PC-3 (cell line): Measurements from ENCODE around the gene BCAN. TPM values are rescaled to one million over a fixed set of nuclear protein-coding genes. Genes with fewer than 3 reads are reported as not detected.

Source experiments
- ATAC-seq: fragments of 200-7000 bp; cut with Tn5 transposase; 2 replicates; pipeline ENCODE4 v1.9.1; 2020; ENCODE audit warnings: mild to moderate bottlenecking, moderate library complexity
- BruUV-seq: library from RNA; stranded (reverse); fragments of 400-500 nt; replicated peaks from 2 replicates; lab custom pipeline; 2021; lab: Mats Ljungman, UMichigan
- CTCF ChIA-PET: fragments of 300-600 bp; sonication (Branson Sonifier 250); formaldehyde crosslinking; loops from one replicate; lab custom pipeline; 2022; ENCODE audit warnings: antibody characterized with exemption; lab: Charles Lee
- POLR2A ChIA-PET: fragments of 300-600 bp; sonication (Branson Sonifier 250); formaldehyde crosslinking; loops from one replicate; lab custom pipeline; 2022; ENCODE audit warnings: antibody characterized with exemption; ENCODE audit not compliant: unreplicated experiment; lab: Charles Lee
- DNase-seq: peaks from one replicate; pipeline ENCODE4 v3.0.0-alpha.2; 2015
- H2AFZ ChIP-seq: fragments of 300-600 bp; sonication (generic); 2 replicates; pipeline ENCODE4 v1.6.0; 2016; ENCODE audit warnings: antibody characterized with exemption, low read length
- H3F3A ChIP-seq: fragments of 300-600 bp; sonication (generic); one replicate; pipeline ENCODE4 v1.6.0; 2017; ENCODE audit warnings: antibody characterized with exemption, low read length, control low read depth, mild to moderate bottlenecking; ENCODE audit not compliant: unreplicated experiment
- H3K27ac ChIP-seq: fragments of 300-600 bp; sonication (generic); 2 replicates; pipeline ENCODE4 v1.5.1; 2016; ENCODE audit warnings: mild to moderate bottlenecking, low read length
- H3K27me3 ChIP-seq: fragments of 300-600 bp; sonication (generic); 2 replicates; pipeline ENCODE4 v1.6.1; 2016; ENCODE audit warnings: low read length, mixed read lengths
- H3K36me3 ChIP-seq: fragments of 300-600 bp; sonication (generic); 2 replicates; pipeline ENCODE4 v1.6.1; 2016; ENCODE audit warnings: low read depth, mixed run types, low read length, mixed read lengths
- H3K4me1 ChIP-seq: fragments of 300-600 bp; sonication (generic); 2 replicates; pipeline ENCODE4 v1.5.1; 2016; ENCODE audit warnings: low read length; ENCODE audit not compliant: insufficient read depth
- H3K4me2 ChIP-seq: fragments of 300-600 bp; sonication (generic); 2 replicates; pipeline ENCODE4 v1.6.0; 2016; ENCODE audit warnings: low read length
- H3K4me3 ChIP-seq: fragments of 300-600 bp; sonication (generic); 2 replicates; pipeline ENCODE4 v1.5.1; 2016; ENCODE audit warnings: mild to moderate bottlenecking, low read length, mixed read lengths
- H3K79me2 ChIP-seq: fragments of 300-600 bp; sonication (generic); 2 replicates; pipeline ENCODE4 v1.6.1; 2017; ENCODE audit warnings: low read length, mixed read lengths
- H3K9ac ChIP-seq: fragments of 300-600 bp; sonication (generic); 2 replicates; pipeline ENCODE4 v1.6.0; 2016; ENCODE audit warnings: mild to moderate bottlenecking, low read length
- H3K9me2 ChIP-seq: fragments of 300-600 bp; sonication (generic); replicated peaks from 2 replicates; pipeline ENCODE4 v1.6.1; 2016; ENCODE audit warnings: mixed run types, low read length, mixed read lengths
- H3K9me3 ChIP-seq: fragments of 300-600 bp; sonication (generic); 2 replicates; pipeline ENCODE4 v1.6.1; 2016; ENCODE audit warnings: low read length, mixed read lengths
- H4K20me1 ChIP-seq: fragments of 300-600 bp; sonication (generic); 2 replicates; pipeline ENCODE4 v1.6.1; 2016; ENCODE audit warnings: low read length, mixed read lengths
- EZH2 ChIP-seq: fragments of 300-600 bp; sonication (generic); IDR thresholded peaks from one replicate; pipeline ENCODE4 v1.6.1; 2017; ENCODE audit warnings: antibody characterized with exemption, mild to moderate bottlenecking, low read length; ENCODE audit not compliant: unreplicated experiment
- EZH2phosphoT487 ChIP-seq: fragments of 300-600 bp; sonication (generic); IDR thresholded peaks from 2 replicates; pipeline ENCODE4 v1.6.1; 2018; ENCODE audit warnings: mild to moderate bottlenecking, antibody characterized with exemption, low read length, borderline replicate concordance
- intact Hi-C: fragments of 100-400 bp; cut with micrococcal nuclease; formaldehyde crosslinking; loops from 2 replicates; pipeline ENCODE4 v1.9.0; 2023
- total RNA-seq: library from RNA; depleted of rRNA; stranded (reverse); fragments of >200 nt; gene quantifications from 2 replicates; pipeline ENCODE4 v1.2.3, GENCODE V29; 2014; rRNA removed
- TF ChIP-seq, protein P1 (sequence below): fragments of 300-600 bp; sonication (generic); conservative IDR thresholded peaks from 2 replicates; pipeline ENCODE4 v1.5.1; 2017; ENCODE audit warnings: antibody characterized with exemption, low read depth, mild to moderate bottlenecking, low read length

The BCAN gene
- total RNA-seq, 1 experiment from 2014 or later, result not detected

DNA sequence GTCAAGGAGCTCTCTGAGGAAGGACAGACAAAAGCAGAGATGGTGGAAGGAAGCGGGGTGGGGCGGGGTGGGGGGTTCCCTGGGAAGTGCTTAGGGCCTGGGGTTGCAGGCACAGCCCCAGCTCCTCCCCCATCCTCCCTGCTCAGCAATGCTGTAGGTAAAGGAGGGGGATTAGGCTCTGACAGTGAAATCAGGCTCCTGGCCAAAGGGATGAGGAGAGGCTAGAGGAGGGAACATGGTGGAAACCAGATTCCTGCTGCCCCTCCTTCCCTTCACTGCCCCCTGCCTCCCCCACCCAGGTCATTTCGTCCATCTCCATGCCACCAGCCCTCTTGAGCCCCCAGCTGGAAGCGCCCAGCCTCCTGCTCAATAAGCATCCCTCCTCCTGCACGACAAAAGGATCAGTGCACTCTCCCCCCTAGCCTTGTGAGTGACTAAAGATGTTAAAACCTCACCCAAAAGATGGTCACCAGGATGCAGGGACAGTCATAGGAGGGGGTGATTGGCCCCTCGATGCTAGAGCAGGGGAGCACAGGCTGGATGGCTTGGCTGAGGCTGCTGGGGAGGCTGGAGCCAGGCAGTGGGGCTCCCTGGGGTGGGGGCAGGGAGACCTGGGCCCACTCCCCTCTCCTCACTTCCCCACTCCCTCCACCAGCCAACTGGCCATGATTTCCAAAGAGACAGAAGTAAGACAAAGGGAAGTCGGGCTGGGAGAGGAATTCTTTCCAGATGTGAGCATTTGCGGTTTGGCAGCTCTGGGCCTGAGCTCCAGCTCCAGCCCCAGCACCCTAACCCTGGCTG is 65.7 kb downstream of the BCAN start:
- Histone ChIP-seq H4K20me1 (no peaks in the 10 kb centered on the region), H3K27ac (no peak overlapping the region), H3K9me2 (no peaks in the 10 kb centered on the region), H3F3A (no peaks in the 10 kb centered on the region), H3K9me3 (no peaks in the 10 kb centered on the region), H3K4me1 (peaks cover 58% of the 10 kb centered on the region), H3K4me3 (no peak overlapping the region), H3K4me2 (no peak overlapping the region), H3K79me2 (peaks cover 17% of the 10 kb centered on the region), H3K36me3 (no peaks in the 10 kb centered on the region), H2AFZ (no peak overlapping the region), H3K27me3 (no peaks in the 10 kb centered on the region), H3K9ac (no peak overlapping the region)
- CTCF ChIA-PET, result interaction anchor here (1.0 to 3.7 kb wide), 2 partner anchors 17 to 29 kb away, joined by 3 to 84 read pairs; no protein-coding TSS in a partner anchor
- intact Hi-C loops, result no loop called here
- BruUV-seq, result no TSS peak
- POLR2A ChIA-PET, result interaction anchor here (0.6 to 0.7 kb wide), 2 partner anchors 21 to 33 kb away, joined by 4 to 5 read pairs; partner anchors contain the start of genes ISG20L2, METTL25B and MRPL24
- ATAC-seq (no peak), DNase-seq (no peak)
- TF ChIP-seq EZH2 (no peak), EZH2phosphoT487 (no peak)

DNA sequence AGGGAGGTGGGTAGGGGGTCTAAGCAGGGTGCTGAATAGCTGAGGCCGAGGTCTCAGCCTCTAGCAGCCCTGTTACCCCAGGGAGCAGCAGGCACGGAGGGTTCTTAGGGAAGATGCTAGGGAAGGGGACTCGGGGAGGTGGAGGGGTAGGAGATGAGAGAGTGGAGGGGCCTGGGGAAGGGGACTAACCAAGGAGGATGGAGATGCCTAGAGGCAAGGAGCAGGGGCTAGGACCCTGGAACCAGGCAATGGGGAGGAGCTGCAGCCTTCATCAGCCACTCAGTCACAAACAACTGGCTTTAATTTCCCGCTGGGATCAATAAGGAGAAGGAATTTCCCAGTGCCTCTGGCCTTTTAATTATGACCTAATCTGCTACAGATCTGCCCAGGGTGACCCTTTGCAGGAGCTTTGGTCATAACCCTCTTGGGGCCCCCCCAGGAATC is 66.3 kb downstream of the BCAN start:
- no TSS peak for BruUV-seq
- H3K79me2 ChIP-seq, result peaks cover 15% of the 10 kb centered on the region
- H3K27ac ChIP-seq, result no peak overlapping the region
- H3K9me2 ChIP-seq, result no peaks in the 10 kb centered on the region
- ChIA-PET POLR2A (interaction anchor here (0.7 kb wide), 1 partner anchor 20 kb away, joined by 4 read pairs; the partner anchor contains the start of genes ISG20L2 and METTL25B), CTCF (interaction anchor here (3.7 kb wide), 1 partner anchor 18 kb away, joined by 84 read pairs; no protein-coding TSS in a partner anchor)
- H3K9ac ChIP-seq, result no peak overlapping the region
- no peak for DNase-seq
- no peaks in the 10 kb centered on the region for H3K36me3 ChIP-seq
- no peak for ATAC-seq
- H3K4me2 ChIP-seq, result no peak overlapping the region
- no peak overlapping the region for H3K4me3 ChIP-seq
- H3K4me1 ChIP-seq, result peaks cover 55% of the 10 kb centered on the region
- H3K9me3 ChIP-seq, result no peaks in the 10 kb centered on the region
- no peak overlapping the region for H2AFZ ChIP-seq
- TF ChIP-seq EZH2phosphoT487 (no peak), EZH2 (no peak)
- TF ChIP-seq, protein P1, sequence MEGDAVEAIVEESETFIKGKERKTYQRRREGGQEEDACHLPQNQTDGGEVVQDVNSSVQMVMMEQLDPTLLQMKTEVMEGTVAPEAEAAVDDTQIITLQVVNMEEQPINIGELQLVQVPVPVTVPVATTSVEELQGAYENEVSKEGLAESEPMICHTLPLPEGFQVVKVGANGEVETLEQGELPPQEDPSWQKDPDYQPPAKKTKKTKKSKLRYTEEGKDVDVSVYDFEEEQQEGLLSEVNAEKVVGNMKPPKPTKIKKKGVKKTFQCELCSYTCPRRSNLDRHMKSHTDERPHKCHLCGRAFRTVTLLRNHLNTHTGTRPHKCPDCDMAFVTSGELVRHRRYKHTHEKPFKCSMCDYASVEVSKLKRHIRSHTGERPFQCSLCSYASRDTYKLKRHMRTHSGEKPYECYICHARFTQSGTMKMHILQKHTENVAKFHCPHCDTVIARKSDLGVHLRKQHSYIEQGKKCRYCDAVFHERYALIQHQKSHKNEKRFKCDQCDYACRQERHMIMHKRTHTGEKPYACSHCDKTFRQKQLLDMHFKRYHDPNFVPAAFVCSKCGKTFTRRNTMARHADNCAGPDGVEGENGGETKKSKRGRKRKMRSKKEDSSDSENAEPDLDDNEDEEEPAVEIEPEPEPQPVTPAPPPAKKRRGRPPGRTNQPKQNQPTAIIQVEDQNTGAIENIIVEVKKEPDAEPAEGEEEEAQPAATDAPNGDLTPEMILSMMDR, result no peak
- intact Hi-C loops, result no loop called here
- H3F3A ChIP-seq, result no peaks in the 10 kb centered on the region
- no peaks in the 10 kb centered on the region for H3K27me3 ChIP-seq
- no peaks in the 10 kb centered on the region for H4K20me1 ChIP-seq

DNA sequence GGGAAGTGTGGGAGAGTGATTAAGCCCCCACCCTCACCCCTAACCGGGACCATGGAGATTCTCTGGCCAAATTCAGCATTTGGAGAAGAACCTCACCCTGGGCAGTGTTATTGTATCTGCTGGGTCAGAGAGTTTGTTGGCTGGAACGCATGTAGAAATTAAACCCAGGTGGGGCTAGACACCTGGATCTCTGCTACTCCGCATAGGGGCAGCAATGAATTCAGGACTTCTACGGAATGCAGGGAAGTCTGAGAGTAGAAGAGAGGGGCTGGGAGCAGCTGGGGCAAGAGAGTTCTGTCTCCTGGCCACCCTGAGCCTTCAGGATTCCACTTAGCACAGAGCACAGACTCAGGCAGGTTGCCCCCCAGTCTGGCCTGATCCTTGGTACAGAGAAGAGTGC is 67.1 kb downstream of the BCAN start:
- Histone ChIP-seq H3K9me2 (no peaks in the 10 kb centered on the region), H3K4me1 (peaks cover 47% of the 10 kb centered on the region), H3K27ac (no peak overlapping the region), H3K4me3 (no peak overlapping the region), H3K9me3 (no peaks in the 10 kb centered on the region), H3K27me3 (no peaks in the 10 kb centered on the region), H3K4me2 (no peak overlapping the region), H3K79me2 (peaks cover 7% of the 10 kb centered on the region), H3F3A (no peaks in the 10 kb centered on the region), H3K36me3 (no peaks in the 10 kb centered on the region), H2AFZ (no peak overlapping the region), H4K20me1 (no peaks in the 10 kb centered on the region), H3K9ac (no peak overlapping the region)
- DNase-seq (no peak), ATAC-seq (no peak)
- TF ChIP-seq EZH2phosphoT487 (no peak), EZH2 (no peak)
- TF ChIP-seq, protein P1, result no peak
- BruUV-seq, result no TSS peak
- intact Hi-C loops, result loop anchor here (1.0 kb wide), 1 partner anchor 17 kb away; no protein-coding TSS in a partner anchor
- ChIA-PET POLR2A (no interaction called here), CTCF (no interaction called here)

Other genes starting within 250 kb of the BCAN start
- gene MEF2D, start 141.3 kb upstream of the BCAN start, total RNA-seq, result 17.3 and 27.4 TPM in 2 replicates
- 54.3 and 77.3 TPM in 2 replicates for gene IQGAP3, start 69.6 kb upstream of the BCAN start, total RNA-seq
- gene TTC24, start 62.4 kb upstream of the BCAN start, total RNA-seq, result not detected in 2 replicates
- gene NAXE, start 50.3 kb upstream of the BCAN start, total RNA-seq, result 237 and 261 TPM in 2 replicates
- gene GPATCH4, start 40.6 kb upstream of the BCAN start, total RNA-seq, result 37.3 and 73.7 TPM in 2 replicates
- 1.1 TPM in 1 of 2 replicates, not detected in the other for gene HAPLN2, start 22.7 kb upstream of the BCAN start, total RNA-seq
- 58.2 and 70.0 TPM in 2 replicates for gene NES, start 35.3 kb downstream of the BCAN start, total RNA-seq
- gene CRABP2, start 63.5 kb downstream of the BCAN start, total RNA-seq, result 120 and 150 TPM in 2 replicates
- 10.4 and 14.6 TPM in 2 replicates for gene METTL25B, start 86.4 kb downstream of the BCAN start, total RNA-seq
- gene ISG20L2, start 86.6 kb downstream of the BCAN start, total RNA-seq, result 39.2 and 51.7 TPM in 2 replicates
- gene MRPL24, start 99.0 kb downstream of the BCAN start, total RNA-seq, result 232 and 275 TPM in 2 replicates
- 586 and 1,030 TPM in 2 replicates for gene HDGF, start 109.6 kb downstream of the BCAN start, total RNA-seq
- gene PRCC, start 125.4 kb downstream of the BCAN start, total RNA-seq, result 103 TPM in 2 replicates
- gene SH2D2A, start 174.7 kb downstream of the BCAN start, total RNA-seq, result 6.9 and 7.8 TPM in 2 replicates
- gene INSRR, start 217.0 kb downstream of the BCAN start, total RNA-seq, result not detected in 2 replicates
- gene NTRK1, start 218.7 kb downstream of the BCAN start, total RNA-seq, result 0.15 and 0.40 TPM in 2 replicates